GM12865 (cell line): ENCODE data around the gene KATNB1.
"Not testable (repeated sequence)": the region's sequence is repeated elsewhere in the genome, so short reads cannot be mapped to it uniquely, and the experiment has no call there.

Source experiments
- DNase-seq: peaks from one replicate; pipeline ENCODE4 v3.0.0; 2010; ENCODE audit warnings: low read depth
- H3K4me3 ChIP-seq: 2 replicates; pipeline ENCODE4 v1.5.1; 2011; ENCODE audit warnings: mild to moderate bottlenecking, low read depth, low read length, control low read depth
- CTCF ChIP-seq: IDR thresholded peaks from 2 replicates; pipeline ENCODE4 v1.5.1; 2011; ENCODE audit warnings: low read length, control low read depth, low read depth, inconsistent platforms; ENCODE audit not compliant: insufficient read depth; ENCODE audit errors: missing control alignments

The KATNB1 gene

GRCh38 chr16:57725554-57725953, 10.0 kb upstream of the KATNB1 start:
- DNase-seq, result no peak
- no peak for TF ChIP-seq CTCF
- no peak overlapping the region for H3K4me3 ChIP-seq

- DNase-seq, result no peak
- no peak overlapping the region for H3K4me3 ChIP-seq
Measured at GRCh38 chr16:57725976-57726375, 9.6 kb upstream of the KATNB1 start.

GRCh38 chr16:57726433-57726947, 9.1 kb upstream of the KATNB1 start:
- TF ChIP-seq CTCF, result no peak
- H3K4me3 ChIP-seq, result no peak overlapping the region
- DNase-seq, result no peak

More at GRCh38 chr16:57725976-57726375, 9.6 kb upstream of the KATNB1 start:
- TF ChIP-seq CTCF, result no peak

- no peak for DNase-seq
- no peak overlapping the region for H3K4me3 ChIP-seq
- TF ChIP-seq CTCF, result no peak
Measured at GRCh38 chr16:57727610-57728009, 8.0 kb upstream of the KATNB1 start.

- TF ChIP-seq CTCF, result no peak
- DNase-seq, result no peak
- no peak overlapping the region for H3K4me3 ChIP-seq
Measured at GRCh38 chr16:57728336-57729181, 7.0 kb upstream of the KATNB1 start.

- H3K4me3 ChIP-seq, result no peak overlapping the region
- no peak for TF ChIP-seq CTCF
- DNase-seq, result no peak
Measured at GRCh38 chr16:57729182-57729484, 6.4 kb upstream of the KATNB1 start.

- not testable (repeated sequence) for DNase-seq, H3K4me3 ChIP-seq
Measured at GRCh38 chr16:57729852-57730251, 5.7 kb upstream of the KATNB1 start.
